NCI-H2171 (cell line): ENCODE data around the gene RPL10A.

Experiments used
- DNase-seq: peaks from one replicate; lab custom pipeline; 2025; lab: John Stamatoyannopoulos, UW

Gene RPL10A

DNA sequence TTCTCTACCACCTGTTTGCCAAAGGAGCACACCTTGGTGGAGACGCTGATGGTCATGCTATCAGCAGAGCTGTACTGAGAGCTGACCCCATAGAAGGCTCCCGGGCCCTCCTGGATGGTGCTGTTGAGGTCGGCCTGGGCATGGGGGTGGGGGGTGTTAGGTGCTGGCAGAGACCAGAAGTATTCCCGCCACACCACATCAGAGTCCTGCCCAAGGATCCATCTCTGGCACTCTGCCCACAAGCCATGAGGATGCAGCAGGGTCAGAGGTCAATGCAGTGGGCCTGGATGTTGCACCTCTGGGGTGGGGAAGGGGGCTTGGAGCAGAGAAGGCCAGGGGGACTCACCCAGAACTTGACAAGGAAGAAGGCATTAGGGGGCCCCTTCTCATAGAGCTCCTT lies 7.4 kb downstream of the RPL10A start:
- no peak for DNase-seq

GRCh38 chr6:35476004-35476403 lies 7.8 kb downstream of the RPL10A start:
- no peak for DNase-seq

GRCh38 chr6:35477028-35477427 lies 8.8 kb downstream of the RPL10A start:
- DNase-seq = no peak

DNA sequence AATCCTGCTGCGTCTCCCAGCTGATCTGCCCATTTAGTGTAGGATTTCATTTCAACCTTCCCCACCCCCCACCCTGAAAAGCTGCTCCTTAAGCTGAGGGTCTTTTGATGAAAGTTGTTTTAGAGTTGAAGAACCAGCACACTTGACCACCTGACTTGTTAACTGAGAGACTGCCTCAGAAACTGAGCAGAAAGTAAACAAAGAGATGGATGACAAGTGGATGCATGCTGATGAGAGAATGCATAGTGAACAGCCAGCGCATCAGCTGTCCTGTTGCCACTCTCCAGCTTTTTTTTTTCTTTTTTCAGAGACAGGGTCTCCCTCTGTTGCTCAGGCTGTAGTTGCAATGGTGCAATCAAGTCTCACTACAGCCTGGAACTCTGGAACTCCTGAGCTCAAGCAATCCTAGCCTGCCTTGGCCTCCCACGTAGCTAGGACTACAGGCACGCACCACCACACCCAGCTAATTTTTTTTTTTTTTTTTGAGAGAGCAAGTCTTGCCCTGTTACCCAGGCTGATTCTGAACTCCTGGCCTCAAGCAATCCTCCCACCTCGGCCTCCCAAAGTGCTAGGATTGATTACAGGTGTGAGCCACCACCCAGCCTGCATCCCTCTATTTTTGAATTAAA lies 9.5 kb downstream of the RPL10A start:
- DNase-seq = no peak

GRCh38 chr6:35478259-35478658 lies 10.1 kb downstream of the RPL10A start:
- no peak for DNase-seq

- no peak for DNase-seq
Observed at GRCh38 chr6:35480176-35480575, 12.0 kb downstream of the RPL10A start.

DNA sequence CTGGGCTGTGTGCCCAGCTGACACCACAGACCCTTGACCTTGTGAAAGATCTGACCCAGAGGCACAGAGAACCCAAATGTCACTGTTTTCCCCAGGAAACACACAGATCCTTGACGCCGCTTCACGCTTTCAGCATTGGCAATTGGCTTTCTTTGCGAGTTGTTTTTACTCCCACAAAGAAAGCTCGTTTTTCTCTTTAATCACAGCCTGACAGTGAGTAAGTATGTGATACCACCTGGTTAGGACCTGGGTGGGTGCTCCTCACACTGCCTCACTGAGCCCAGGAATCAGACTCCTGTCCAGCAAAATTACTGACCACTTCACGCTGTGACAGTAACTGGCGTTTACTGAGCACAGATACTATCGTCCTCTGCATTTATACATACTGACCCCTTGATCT lies 13.0 kb downstream of the RPL10A start:
- DNase-seq = no peak

GRCh38 chr6:35483062-35483461 lies 14.9 kb downstream of the RPL10A start:
- DNase-seq = no peak

DNA sequence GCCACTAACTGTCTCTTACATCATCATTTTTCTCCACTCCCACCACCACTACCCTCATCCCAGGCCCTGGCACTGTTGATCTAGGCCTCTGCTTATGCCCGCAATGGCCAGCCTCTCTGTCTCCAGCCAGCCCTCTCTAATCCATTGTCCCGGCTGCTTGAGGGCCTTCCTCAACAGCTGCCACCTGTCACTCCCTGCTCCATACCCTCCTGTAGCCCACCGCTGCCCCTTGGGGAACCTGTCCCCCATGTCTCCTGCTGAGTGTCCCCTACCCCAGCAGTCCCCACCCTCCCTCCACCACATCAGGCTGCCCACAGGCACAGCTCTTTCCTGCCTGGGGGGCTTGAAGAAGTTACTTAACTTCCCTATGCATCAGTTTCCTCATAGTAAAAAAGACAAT lies 15.3 kb downstream of the RPL10A start:
- DNase-seq = no peak

DNA sequence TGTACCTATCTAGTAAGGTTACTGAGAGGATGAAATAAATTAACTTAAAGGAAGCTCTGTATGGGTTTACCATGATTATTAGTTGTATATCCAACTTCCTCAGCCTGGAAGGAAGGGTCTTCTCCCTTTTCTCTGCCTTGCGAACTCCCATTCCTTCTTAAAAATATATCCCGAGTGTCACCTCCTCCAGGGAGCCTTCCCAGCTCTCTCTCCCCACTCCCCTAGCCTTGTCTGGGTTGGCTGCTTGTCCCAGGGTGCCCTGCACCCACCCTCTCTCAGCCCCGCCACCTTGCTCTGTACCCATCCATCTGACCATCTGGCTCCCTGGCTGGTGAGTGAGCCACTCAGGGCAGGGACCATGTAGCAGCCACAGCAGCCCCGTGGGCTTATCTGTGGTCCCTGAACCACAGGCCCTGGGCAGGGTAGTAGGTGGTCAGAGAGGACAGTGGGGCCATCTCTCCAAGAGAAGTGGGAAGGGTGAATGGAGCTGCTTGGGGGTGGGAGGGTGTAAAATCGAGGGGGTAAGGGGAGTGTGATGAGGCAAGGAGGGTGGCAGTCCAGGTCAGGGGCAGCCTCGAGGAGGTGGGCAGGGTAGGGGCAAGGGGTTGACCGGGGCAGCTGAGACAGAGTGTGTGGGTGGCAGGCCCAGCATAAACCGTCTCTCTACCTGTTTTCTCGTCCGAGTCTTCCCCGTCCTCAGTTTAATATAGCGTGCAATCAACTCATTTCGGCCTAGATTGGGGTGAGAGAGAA lies 15.9 kb downstream of the RPL10A start:
- DNase-seq = no peak

DNA sequence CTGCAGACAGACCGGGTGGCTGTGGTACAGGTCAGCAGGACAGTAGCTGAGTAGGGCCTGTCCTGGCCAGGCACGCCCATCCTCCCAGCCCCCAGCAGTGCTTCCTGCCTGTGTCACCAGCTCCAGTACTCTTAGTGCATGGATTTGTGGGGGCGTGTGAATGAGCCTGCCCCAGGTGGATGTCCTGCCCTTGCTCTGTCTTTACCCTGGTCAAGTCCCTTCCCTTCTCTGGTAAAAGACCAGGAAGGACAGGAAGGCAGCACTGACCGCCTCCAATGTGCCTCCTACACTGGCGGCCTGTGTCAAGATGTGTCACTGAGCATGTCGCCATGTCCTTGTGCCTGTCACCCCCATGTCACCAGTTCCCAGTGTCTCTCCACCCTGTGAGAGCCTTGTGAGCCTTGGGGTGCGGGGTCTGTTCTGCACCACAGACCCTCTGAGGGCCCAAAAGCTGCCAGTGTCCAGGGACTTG lies 16.8 kb downstream of the RPL10A start:
- no peak for DNase-seq

- DNase-seq = peak; percentile 54
Observed at GRCh38 chr6:35485402-35485877, 17.2 kb downstream of the RPL10A start.

DNA sequence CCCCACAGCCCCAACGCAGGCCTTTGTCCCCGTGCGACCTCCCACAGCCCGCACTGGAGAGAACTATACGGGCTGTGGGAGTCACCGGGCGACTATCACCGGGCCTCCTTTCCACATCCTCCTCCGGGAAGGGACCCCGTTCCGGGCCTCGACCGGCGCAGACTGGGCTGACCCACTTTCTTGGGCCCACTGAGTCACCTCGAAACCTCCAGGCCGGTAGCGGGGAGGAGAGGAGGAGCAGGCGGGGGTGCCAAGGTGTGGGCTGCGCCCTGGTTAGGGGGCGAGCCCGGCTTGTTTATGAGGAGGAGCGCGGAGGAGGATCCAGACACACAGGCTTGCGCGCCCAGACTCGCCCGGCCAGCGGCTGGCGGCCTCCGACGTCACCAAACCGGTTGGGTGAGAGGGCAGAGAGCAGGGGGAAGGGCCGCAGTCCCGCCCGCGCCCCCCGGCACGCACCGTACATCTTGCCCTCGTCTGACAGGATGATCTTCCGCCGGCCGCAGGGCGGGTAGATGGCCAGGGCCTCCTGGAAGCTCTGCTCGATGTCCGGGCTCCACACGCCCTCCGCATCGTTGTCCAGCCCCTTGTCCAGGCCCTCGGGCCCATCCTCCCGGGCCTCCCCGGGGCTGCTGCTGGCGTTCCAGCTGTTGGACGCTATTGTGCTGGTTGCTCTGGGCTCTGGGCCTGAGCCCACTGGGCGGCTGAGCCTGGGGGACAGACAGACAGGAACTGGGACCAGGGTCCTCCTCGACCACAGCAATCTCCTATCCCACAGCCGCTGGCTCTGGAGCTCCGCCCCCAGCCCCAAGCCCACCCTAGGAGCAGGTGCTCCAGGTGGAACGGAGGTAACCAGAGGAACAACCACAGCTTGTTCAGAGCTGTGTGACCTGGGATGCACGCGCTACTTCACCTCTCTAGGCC lies 18.1 kb downstream of the RPL10A start:
- DNase-seq = peak; percentile 64

DNA sequence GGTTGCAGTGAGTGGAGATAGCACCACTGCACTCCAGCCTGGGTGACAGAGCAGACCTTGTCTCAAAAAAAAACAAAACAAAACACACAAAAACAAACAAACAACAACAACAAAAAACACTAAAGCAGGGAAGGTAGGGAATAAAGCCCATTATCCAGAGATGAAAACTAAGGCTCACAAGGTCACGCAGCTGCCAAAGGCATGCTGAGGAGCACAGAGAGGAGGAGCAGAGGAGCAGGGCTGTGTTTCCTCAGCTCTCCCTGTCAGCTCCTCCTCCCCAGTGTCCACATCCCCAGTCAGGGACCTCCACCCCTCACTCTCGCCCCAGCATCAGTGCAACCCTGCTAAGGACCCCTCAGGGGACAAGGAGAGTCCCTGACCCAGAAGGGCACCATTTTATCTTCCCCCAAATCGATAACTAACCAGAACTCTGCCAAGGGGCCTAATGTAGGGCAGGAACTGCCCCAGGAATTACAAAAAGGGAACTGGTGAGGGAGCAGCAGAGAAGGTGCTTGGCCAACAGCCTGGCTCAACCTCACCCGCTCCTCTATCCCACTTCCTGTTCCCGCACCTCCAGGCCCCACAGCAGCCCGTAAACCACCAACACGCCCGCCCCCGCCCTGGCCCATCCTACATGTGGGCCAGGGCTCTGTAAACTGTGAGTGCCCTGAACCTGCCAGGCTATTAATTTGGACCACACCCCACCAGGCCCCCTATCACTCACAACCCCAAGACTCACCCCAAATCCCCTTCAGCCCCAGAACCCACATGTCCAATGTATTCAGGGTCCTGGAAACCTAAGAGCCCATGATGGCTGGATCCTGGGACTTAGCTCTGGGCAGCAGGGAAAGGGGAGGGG lies 19.7 kb downstream of the RPL10A start:
- no peak for DNase-seq

DNA sequence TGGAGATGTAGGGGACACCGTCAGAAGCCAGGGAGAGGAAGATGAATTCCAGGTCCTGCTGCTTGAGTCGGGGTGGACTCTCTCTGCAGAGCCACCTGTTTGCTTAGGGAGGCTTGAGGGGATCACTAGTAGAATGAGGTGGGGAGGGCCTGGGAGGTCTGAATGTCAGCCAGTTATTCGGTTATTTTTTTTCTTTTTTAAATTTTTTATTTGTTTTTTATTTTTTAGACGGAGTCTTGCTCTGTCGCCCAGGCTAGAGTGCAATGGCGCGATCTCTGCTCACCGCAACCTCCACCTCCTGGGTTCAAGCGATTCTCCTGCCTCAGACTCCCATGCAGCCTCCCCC lies 20.3 kb downstream of the RPL10A start:
- no peak for DNase-seq

DNA sequence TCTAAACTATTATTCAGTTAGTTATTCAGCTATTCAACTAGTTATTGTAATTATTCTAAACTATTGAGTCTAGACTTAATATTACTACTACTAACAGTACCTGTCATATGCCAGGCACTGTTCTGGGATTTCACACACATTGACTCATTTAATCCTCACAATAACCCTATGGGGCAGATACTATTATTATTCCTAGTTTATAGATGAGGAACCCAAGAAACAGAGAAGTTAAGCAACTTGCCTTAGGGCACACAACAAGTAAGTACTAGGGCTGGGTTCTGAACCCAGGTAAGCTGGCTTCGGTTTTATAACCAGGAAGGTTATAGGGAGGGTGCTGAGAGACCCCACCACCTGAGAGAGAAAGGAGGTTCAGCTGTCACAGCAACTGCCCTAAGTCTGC lies 20.9 kb downstream of the RPL10A start:
- DNase-seq = no peak

GRCh38 chr6:35489995-35490791 lies 22.0 kb downstream of the RPL10A start:
- DNase-seq = peak; percentile 94

GRCh38 chr6:35490821-35491557 lies 22.8 kb downstream of the RPL10A start:
- no peak for DNase-seq

- no peak for DNase-seq
Observed at GRCh38 chr6:35491558-35492257, 23.5 kb downstream of the RPL10A start.
